Measurements from ENCODE around the gene KIAA2012.
"Not testable (repeated sequence)": the region's sequence is repeated elsewhere in the genome, so short reads cannot be mapped to it uniquely, and the experiment has no call there.

Gene KIAA2012

GRCh38 chr2:202201220-202202160 lies 128.4 kb downstream of the KIAA2012 start:
- H3K4me3 ChIP-seq (ENCODE audit: insufficient read depth, low read depth, low read length, poor library complexity, severe bottlenecking) = no peak overlapping the region
- H3K27me3 ChIP-seq (replicated peaks; ENCODE audit: control insufficient read depth, insufficient read depth, low read length, poor library complexity, severe bottlenecking) = no peaks in the 10 kb centered on the region
- no peaks in the 10 kb centered on the region for H3K9me3 ChIP-seq (ENCODE audit: control insufficient read depth, low read length)
- no peaks in the 10 kb centered on the region for H3K4me1 ChIP-seq (ENCODE audit: control insufficient read depth, insufficient read depth, low read length, poor library complexity, severe bottlenecking)
- no peak for DNase-seq
- no peak overlapping the region for H3K27ac ChIP-seq (ENCODE audit: insufficient read depth, low read length, poor library complexity, severe bottlenecking)
- no peaks in the 10 kb centered on the region for H3K36me3 ChIP-seq (ENCODE audit: control insufficient read depth, insufficient read depth, low read length)

- Histone ChIP-seq H3K9me3 (ENCODE audit: control insufficient read depth, low read length) (no peaks in the 10 kb centered on the region), H3K27me3 (replicated peaks; ENCODE audit: control insufficient read depth, insufficient read depth, low read length, poor library complexity, severe bottlenecking) (no peaks in the 10 kb centered on the region)
Observed at GRCh38 chr2:202203348-202203747, 130.3 kb downstream of the KIAA2012 start.

GRCh38 chr2:202204855-202205254 lies 131.8 kb downstream of the KIAA2012 start:
- no peak for DNase-seq
- no peak overlapping the region for H3K27ac ChIP-seq (ENCODE audit: insufficient read depth, low read length, poor library complexity, severe bottlenecking)

More at GRCh38 chr2:202203348-202203747, 130.3 kb downstream of the KIAA2012 start:
- peaks cover 3% of the 10 kb centered on the region for H3K36me3 ChIP-seq (ENCODE audit: control insufficient read depth, insufficient read depth, low read length)
- no peak overlapping the region for H3K4me3 ChIP-seq (ENCODE audit: insufficient read depth, low read depth, low read length, poor library complexity, severe bottlenecking)
- no peak overlapping the region for H3K27ac ChIP-seq (ENCODE audit: insufficient read depth, low read length, poor library complexity, severe bottlenecking)
- no peak for DNase-seq
- no peaks in the 10 kb centered on the region for H3K4me1 ChIP-seq (ENCODE audit: control insufficient read depth, insufficient read depth, low read length, poor library complexity, severe bottlenecking)

GRCh38 chr2:202208526-202208925 lies 135.5 kb downstream of the KIAA2012 start:
- Histone ChIP-seq H3K36me3 (ENCODE audit: control insufficient read depth, insufficient read depth, low read length) (peaks cover 14% of the 10 kb centered on the region), H3K27ac (ENCODE audit: insufficient read depth, low read length, poor library complexity, severe bottlenecking) (no peak overlapping the region), H3K9me3 (ENCODE audit: control insufficient read depth, low read length) (no peaks in the 10 kb centered on the region), H3K27me3 (replicated peaks; ENCODE audit: control insufficient read depth, insufficient read depth, low read length, poor library complexity, severe bottlenecking) (no peaks in the 10 kb centered on the region), H3K4me1 (ENCODE audit: control insufficient read depth, insufficient read depth, low read length, poor library complexity, severe bottlenecking) (no peaks in the 10 kb centered on the region), H3K4me3 (ENCODE audit: insufficient read depth, low read depth, low read length, poor library complexity, severe bottlenecking) (no peak overlapping the region)
- no peak for DNase-seq

More at GRCh38 chr2:202204855-202205254, 131.8 kb downstream of the KIAA2012 start:
- no peaks in the 10 kb centered on the region for H3K27me3 ChIP-seq (replicated peaks; ENCODE audit: control insufficient read depth, insufficient read depth, low read length, poor library complexity, severe bottlenecking)
- H3K4me1 ChIP-seq (ENCODE audit: control insufficient read depth, insufficient read depth, low read length, poor library complexity, severe bottlenecking) = no peaks in the 10 kb centered on the region
- no peak overlapping the region for H3K4me3 ChIP-seq (ENCODE audit: insufficient read depth, low read depth, low read length, poor library complexity, severe bottlenecking)
- H3K9me3 ChIP-seq (ENCODE audit: control insufficient read depth, low read length) = no peaks in the 10 kb centered on the region
- H3K36me3 ChIP-seq (ENCODE audit: control insufficient read depth, insufficient read depth, low read length) = peaks cover 9% of the 10 kb centered on the region

- Histone ChIP-seq H3K9me3 (ENCODE audit: control insufficient read depth, low read length) (no peaks in the 10 kb centered on the region), H3K4me1 (ENCODE audit: control insufficient read depth, insufficient read depth, low read length, poor library complexity, severe bottlenecking) (no peaks in the 10 kb centered on the region), H3K4me3 (ENCODE audit: insufficient read depth, low read depth, low read length, poor library complexity, severe bottlenecking) (no peak overlapping the region), H3K36me3 (ENCODE audit: control insufficient read depth, insufficient read depth, low read length) (peaks cover 9% of the 10 kb centered on the region), H3K27me3 (replicated peaks; ENCODE audit: control insufficient read depth, insufficient read depth, low read length, poor library complexity, severe bottlenecking) (no peaks in the 10 kb centered on the region), H3K27ac (ENCODE audit: insufficient read depth, low read length, poor library complexity, severe bottlenecking) (no peak overlapping the region)
- DNase-seq = no peak
Observed at GRCh38 chr2:202215179-202215578, 142.1 kb downstream of the KIAA2012 start.

GRCh38 chr2:202221873-202222272 lies 148.8 kb downstream of the KIAA2012 start:
- Histone ChIP-seq H3K4me1 (ENCODE audit: control insufficient read depth, insufficient read depth, low read length, poor library complexity, severe bottlenecking) (no peaks in the 10 kb centered on the region), H3K4me3 (ENCODE audit: insufficient read depth, low read depth, low read length, poor library complexity, severe bottlenecking) (no peak overlapping the region), H3K27me3 (replicated peaks; ENCODE audit: control insufficient read depth, insufficient read depth, low read length, poor library complexity, severe bottlenecking) (no peaks in the 10 kb centered on the region), H3K36me3 (ENCODE audit: control insufficient read depth, insufficient read depth, low read length) (peaks cover 5% of the 10 kb centered on the region), H3K27ac (ENCODE audit: insufficient read depth, low read length, poor library complexity, severe bottlenecking) (no peak overlapping the region), H3K9me3 (ENCODE audit: control insufficient read depth, low read length) (no peaks in the 10 kb centered on the region)
- DNase-seq = no peak

GRCh38 chr2:202237787-202238233 lies 164.8 kb downstream of the KIAA2012 start:
- H3K36me3 ChIP-seq (ENCODE audit: control insufficient read depth, insufficient read depth, low read length) = no peaks in the 10 kb centered on the region
- H3K4me3 ChIP-seq (ENCODE audit: insufficient read depth, low read depth, low read length, poor library complexity, severe bottlenecking) = peak overlapping the region; percentile 89
- H3K9me3 ChIP-seq (ENCODE audit: control insufficient read depth, low read length) = no peaks in the 10 kb centered on the region
- peaks cover 19% of the 10 kb centered on the region for H3K4me1 ChIP-seq (ENCODE audit: control insufficient read depth, insufficient read depth, low read length, poor library complexity, severe bottlenecking)
- DNase-seq = peak in 1 of 3 donors; percentile 5
- peak overlapping the region; percentile 77 for H3K27ac ChIP-seq (ENCODE audit: insufficient read depth, low read length, poor library complexity, severe bottlenecking)
- H3K27me3 ChIP-seq (replicated peaks; ENCODE audit: control insufficient read depth, insufficient read depth, low read length, poor library complexity, severe bottlenecking) = no peaks in the 10 kb centered on the region

GRCh38 chr2:202238234-202239197 lies 165.5 kb downstream of the KIAA2012 start, which contains the start of gene SUMO1:
SUMO1 (minus strand) TSS chr2:202238597; CDS start chr2:202238451, 146 bp downstream.
- peak; percentile 79 to 85 (median 85) for DNase-seq
- Histone ChIP-seq H3K4me1 (ENCODE audit: control insufficient read depth, insufficient read depth, low read length, poor library complexity, severe bottlenecking) (peaks cover 19% of the 10 kb centered on the region), H3K27me3 (replicated peaks; ENCODE audit: control insufficient read depth, insufficient read depth, low read length, poor library complexity, severe bottlenecking) (no peaks in the 10 kb centered on the region), H3K4me3 (ENCODE audit: insufficient read depth, low read depth, low read length, poor library complexity, severe bottlenecking) (peak within 1 kb of the TSS; percentile 89), H3K36me3 (ENCODE audit: control insufficient read depth, insufficient read depth, low read length) (no peaks in the 10 kb centered on the region), H3K9me3 (ENCODE audit: control insufficient read depth, low read length) (no peaks in the 10 kb centered on the region), H3K27ac (ENCODE audit: insufficient read depth, low read length, poor library complexity, severe bottlenecking) (peak within 1 kb of the TSS; percentile 77)

- H3K4me1 ChIP-seq (ENCODE audit: control insufficient read depth, insufficient read depth, low read length, poor library complexity, severe bottlenecking); H3K36me3 ChIP-seq (ENCODE audit: control insufficient read depth, insufficient read depth, low read length); H3K4me3 ChIP-seq (ENCODE audit: insufficient read depth, low read depth, low read length, poor library complexity, severe bottlenecking); DNase-seq; H3K27me3 ChIP-seq (replicated peaks; ENCODE audit: control insufficient read depth, insufficient read depth, low read length, poor library complexity, severe bottlenecking); H3K9me3 ChIP-seq (ENCODE audit: control insufficient read depth, low read length); H3K27ac ChIP-seq (ENCODE audit: insufficient read depth, low read length, poor library complexity, severe bottlenecking): not testable (repeated sequence)
Observed at GRCh38 chr2:202247710-202248109, 174.7 kb downstream of the KIAA2012 start.

Data from effector memory CD4-positive, alpha-beta T cell (primary cell).